Kidney (tissue), 14 donors: Measurements from ENCODE around the gene OR2F2. TPM values are rescaled to one million over a fixed set of nuclear protein-coding genes. Genes with fewer than 3 reads are reported as not detected.

Experiments
- DNase-seq, 5 donors: peaks; one replicate each; pipeline ENCODE4 v3.0.0-alpha.2; 2013 to 2020
- FAIRE-seq: peaks from 2 replicates; lab custom pipeline; 2012; peaks lifted over from hg19 to GRCh38; lab: Jason Lieb, UNC
- H3K27ac ChIP-seq, 2 donors: one replicate each; pipeline ENCODE4 v1.7.0; 2013; ENCODE audit warnings: low read depth in 2 of 2, low read length in 2 of 2, inconsistent platforms in 1 of 2
- H3K27me3 ChIP-seq: one replicate; pipeline ENCODE4 v1.7.1; 2013; ENCODE audit warnings: low read length, inconsistent platforms; ENCODE audit not compliant: control insufficient read depth, insufficient read depth
- H3K36me3 ChIP-seq, 3 donors: one replicate each; pipeline versions ENCODE4 v1.7.0 to v1.7.1; 2013; ENCODE audit warnings: low read length in 3 of 3, control low read depth in 1 of 3, inconsistent platforms in 1 of 3; ENCODE audit not compliant: insufficient read depth in 3 of 3, control insufficient read depth in 2 of 3
- H3K4me1 ChIP-seq, 3 donors: one replicate each; pipeline versions ENCODE4 v1.7.0 to v1.7.1; 2013; ENCODE audit warnings: low read length in 3 of 3, inconsistent platforms in 1 of 3, low read depth in 1 of 3; ENCODE audit not compliant: control insufficient read depth in 2 of 3, insufficient read depth in 2 of 3
- H3K4me3 ChIP-seq, 3 donors: one replicate each; pipeline versions ENCODE4 v1.7.0 to v1.8.1; 2013; ENCODE audit warnings: low read length in 3 of 3, control low read depth in 1 of 3, inconsistent platforms in 1 of 3
- H3K9ac ChIP-seq, 3 donors: one replicate each; pipeline versions ENCODE4 v1.7.0 to v1.7.1; 2013; ENCODE audit warnings: low read length in 3 of 3, control low read depth in 1 of 3, inconsistent platforms in 1 of 3
- H3K9me3 ChIP-seq, 3 donors: one replicate each; pipeline versions ENCODE4 v1.7.0 to v1.7.1; 2013; ENCODE audit warnings: low read length in 3 of 3, control low read depth in 1 of 3, inconsistent platforms in 1 of 3; ENCODE audit not compliant: control insufficient read depth in 2 of 3, insufficient read depth in 1 of 3
- CTCF ChIP-seq: IDR thresholded peaks from 3 replicates; pipeline ENCODE4 v1.5.1; 2012; ENCODE audit warnings: mild to moderate bottlenecking, moderate library complexity, borderline replicate concordance; ENCODE audit not compliant: insufficient read depth; ENCODE audit errors: extremely low read depth
- intact Hi-C: fragments of 100-400 bp; cut with DNase I; formaldehyde crosslinking; loops from one replicate; pipeline ENCODE4 v1.11.1; 2022
- polyA plus RNA-seq: library from polyadenylated mRNA; stranded (reverse); fragments of 350-450 nt; fragmentation: Illumina TruSeq; extraction: RNeasy Lipid Tissue Mini Kit (QIAGEN cat#74804); gene quantifications from one replicate; pipeline ENCODE4 v1.2.3, GENCODE V29; 2014; ENCODE audit warnings: low read depth, low replicate concordance; ENCODE audit not compliant: insufficient read depth
- total RNA-seq: library from RNA; stranded (reverse); fragmentation: NEBNext Ultra II Directional; extraction: Animal tissue kit (Norgen Biotek cat#: 25700); gene quantifications from one replicate; pipeline ENCODE4 v1.2.1, GENCODE V29; 2021
- donor health status: control.
- donor health status: control.
- donor health status: control.
- donor health status: control.
- donor health status: control.
- donor health status: DM: yes; HTN: yes; CAD: no.
- donor health status: Normal renal cell carcinoma (clear cell type).

OR2F2 gene
- total and polyA plus RNA-seq, 2 donors from 2014 or later: not detected

GRCh38 chr7:143892527-143893300, 42.3 kb upstream of the OR2F2 start:
- no peak for TF ChIP-seq CTCF
- Histone ChIP-seq H3K9me3 (peaks cover 0 to 2% (median 0%) of the 10 kb centered on the region in 3 donors), H3K4me3 (no peak overlapping the region), H3K27me3 (no peaks in the 10 kb centered on the region), H3K36me3 (peaks cover 0 to 4% (median 0%) of the 10 kb centered on the region in 3 donors), H3K9ac (no peak overlapping the region), H3K27ac (no peak overlapping the region), H3K4me1 (no peaks in the 10 kb centered on the region)
- intact Hi-C loops: no loop called here
- DNase-seq: no peak
- no peak for FAIRE-seq

DNA sequence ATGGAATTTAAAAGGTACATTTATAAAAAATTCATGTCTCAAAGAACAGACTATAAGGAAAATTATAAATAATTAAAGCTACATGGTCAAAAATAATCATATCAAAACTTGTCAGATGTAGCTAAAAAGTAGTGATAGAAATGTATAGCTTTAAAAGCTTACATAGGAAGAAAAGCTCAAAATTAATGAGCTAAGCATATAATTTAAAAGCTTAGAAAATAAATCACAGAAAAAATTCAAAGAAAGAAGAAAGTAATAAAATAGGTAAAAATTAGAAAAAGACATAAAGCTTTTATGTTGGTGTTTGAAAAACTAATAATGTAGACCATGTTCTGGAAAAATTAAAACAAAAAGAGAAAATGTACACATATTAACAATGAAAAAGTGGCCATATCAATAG, 38.4 kb upstream of the OR2F2 start:
- Histone ChIP-seq H3K9me3 (peaks cover 0 to 3% (median 2%) of the 10 kb centered on the region in 3 donors), H3K9ac (no peak overlapping the region), H3K27ac (no peak overlapping the region), H3K4me3 (no peak overlapping the region), H3K36me3 (no peaks in the 10 kb centered on the region), H3K4me1 (peaks cover 0 to 16% (median 13%) of the 10 kb centered on the region in 3 donors), H3K27me3 (no peaks in the 10 kb centered on the region)
- intact Hi-C loops: no loop called here
- DNase-seq (no peak), FAIRE-seq (peak; percentile 76)
- TF ChIP-seq CTCF: no peak

DNA sequence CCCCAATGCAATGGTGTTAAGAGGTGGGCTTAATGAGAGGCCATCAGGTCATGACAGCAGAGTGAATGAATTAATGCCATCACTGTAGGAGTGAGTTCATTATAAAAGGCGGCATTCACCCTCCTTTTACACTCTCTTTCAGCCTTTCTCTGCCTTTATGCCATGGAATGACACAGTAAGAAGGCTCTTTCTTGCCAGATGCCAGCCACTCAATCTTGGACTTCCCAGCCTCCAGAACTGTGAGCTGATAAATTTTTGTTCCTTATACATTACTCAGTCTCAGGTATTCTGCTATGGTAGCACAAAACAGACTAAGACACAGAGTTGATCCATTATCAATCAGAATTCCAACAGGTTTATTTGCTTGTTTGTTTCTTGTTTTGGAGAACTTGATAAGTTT, 36.2 kb upstream of the OR2F2 start:
- FAIRE-seq (no peak), DNase-seq (no peak)
- no peaks in the 10 kb centered on the region for H3K27me3 ChIP-seq
- H3K4me3 ChIP-seq: no peak overlapping the region
- H3K27ac ChIP-seq: no peak overlapping the region
- H3K9me3 ChIP-seq: peaks cover 0 to 3% (median 0%) of the 10 kb centered on the region in 3 donors
- H3K36me3 ChIP-seq: no peaks in the 10 kb centered on the region
- H3K9ac ChIP-seq: no peak overlapping the region
- intact Hi-C loops: no loop called here
- TF ChIP-seq CTCF: no peak
- H3K4me1 ChIP-seq: peaks cover 0 to 16% (median 13%) of the 10 kb centered on the region in 3 donors
